ENCODE results near the gene TWNK.

The TWNK gene

GRCh38 chr10:101011517-101012423 is 24.4 kb downstream of the TWNK start:
- DNase-seq (ENCODE audit: low spot score), result no peak

DNA sequence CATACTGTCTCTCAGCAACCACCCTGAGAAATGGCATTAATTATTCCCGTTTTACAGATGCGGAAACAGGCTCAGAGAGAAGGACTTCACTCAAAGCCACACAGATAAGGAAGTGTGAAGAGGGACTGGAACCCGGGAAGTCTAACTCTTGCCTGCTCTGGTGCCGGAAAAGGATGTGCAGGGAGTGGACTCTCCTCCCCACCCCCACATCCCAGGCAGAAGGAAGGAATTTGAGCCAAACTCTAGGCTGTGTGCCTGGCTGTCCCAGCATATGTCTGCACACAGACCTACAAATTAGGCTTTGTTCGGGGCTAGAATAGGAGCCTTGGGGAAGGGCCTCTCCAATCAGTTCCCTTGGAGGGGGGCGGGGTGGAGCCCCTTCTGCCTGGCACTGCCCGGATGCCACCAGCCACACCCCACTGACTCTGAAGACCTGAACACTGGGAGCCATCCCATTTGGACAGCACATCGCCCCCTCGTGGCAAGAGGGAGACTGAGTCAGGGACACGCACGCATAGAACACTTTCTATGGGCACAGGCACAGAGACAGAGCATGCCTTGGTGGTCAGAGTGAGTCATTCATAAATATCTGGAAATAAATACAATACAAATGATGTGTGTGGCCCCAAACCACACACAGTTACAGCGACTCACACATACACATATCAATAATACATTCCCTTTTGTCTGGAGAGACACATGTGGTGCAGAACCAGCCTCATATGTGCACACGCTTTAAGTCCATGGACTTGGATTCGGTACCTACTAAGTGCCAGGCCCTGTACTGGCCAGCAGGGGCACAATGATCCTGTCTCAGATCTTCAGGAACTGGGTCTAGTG is 25.4 kb downstream of the TWNK start:
- peak; percentile 85 for DNase-seq (ENCODE audit: low spot score)

- no peak for DNase-seq (ENCODE audit: low spot score)
Measured at GRCh38 chr10:101013365-101013825, 26.1 kb downstream of the TWNK start.

DNA sequence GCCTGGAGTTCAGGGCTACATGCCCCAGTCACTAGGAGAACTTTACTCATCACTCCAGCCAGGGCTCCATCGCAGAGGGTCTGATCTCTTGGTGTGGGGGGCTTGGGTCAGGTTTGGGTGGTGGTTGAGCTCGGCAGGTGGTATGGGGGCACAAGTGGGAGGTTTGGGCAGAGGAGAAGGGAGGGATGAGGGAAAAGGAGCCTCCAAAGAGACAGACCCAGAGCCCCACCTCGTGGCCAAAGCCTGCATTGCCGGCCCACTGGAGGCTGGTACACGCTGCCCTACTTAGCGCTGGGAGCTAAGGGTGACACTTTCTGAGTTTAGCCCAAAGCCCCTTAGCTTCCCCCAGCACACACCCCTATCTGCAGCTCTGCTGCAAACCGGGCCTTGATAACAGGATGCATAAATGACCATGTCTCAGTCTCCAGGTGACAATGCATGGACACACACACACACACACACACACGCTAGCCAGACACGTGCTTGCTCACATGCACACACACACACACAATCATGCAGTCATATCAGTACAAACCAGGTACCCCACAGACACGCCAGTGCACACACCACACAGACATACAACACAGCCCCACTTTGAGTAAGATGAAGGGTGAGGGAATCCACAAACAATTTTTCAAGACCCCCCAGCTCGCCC is 27.0 kb downstream of the TWNK start:
- peak; percentile 89 for DNase-seq (ENCODE audit: low spot score)

GRCh38 chr10:101014966-101015581 is 27.7 kb downstream of the TWNK start:
- DNase-seq (ENCODE audit: low spot score), result no peak

DNA sequence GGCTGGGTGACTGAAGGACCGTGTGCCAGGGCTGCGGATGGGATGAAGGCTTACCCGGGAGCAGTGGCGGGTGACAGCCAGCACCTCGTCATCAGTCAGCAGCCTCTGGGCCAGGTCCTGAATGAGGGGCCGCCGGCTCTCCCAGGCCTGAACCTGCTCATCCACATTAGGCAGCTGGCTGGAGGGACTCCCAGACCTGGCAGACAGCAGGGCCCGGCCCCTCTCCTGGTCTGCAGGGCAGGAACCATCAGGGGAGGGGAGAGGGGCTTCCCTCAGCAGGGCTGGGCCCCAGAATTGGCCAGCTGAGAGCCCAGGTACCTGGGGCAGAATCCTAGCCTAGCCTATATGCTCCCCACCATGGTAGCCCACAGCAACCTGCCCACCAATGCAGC is 28.2 kb downstream of the TWNK start:
- no peak for DNase-seq (ENCODE audit: low spot score)

- no peak for DNase-seq (ENCODE audit: low spot score)
Measured at GRCh38 chr10:101016814-101017213, 29.5 kb downstream of the TWNK start.

GRCh38 chr10:101018118-101018599 is 30.8 kb downstream of the TWNK start:
- DNase-seq (ENCODE audit: low spot score), result no peak

- DNase-seq (ENCODE audit: low spot score), result peak; percentile 91
Measured at GRCh38 chr10:101018600-101019439, 31.5 kb downstream of the TWNK start.

- DNase-seq (ENCODE audit: low spot score), result no peak
Measured at GRCh38 chr10:101019440-101019703, 32.0 kb downstream of the TWNK start.

- no peak for DNase-seq (ENCODE audit: low spot score)
Measured at GRCh38 chr10:101020427-101021075, 33.2 kb downstream of the TWNK start.

GRCh38 chr10:101021239-101021638 is 33.9 kb downstream of the TWNK start:
- DNase-seq (ENCODE audit: low spot score), result no peak

- DNase-seq (ENCODE audit: low spot score), result no peak
Measured at GRCh38 chr10:101021692-101022251, 34.4 kb downstream of the TWNK start.

- no peak for DNase-seq (ENCODE audit: low spot score)
Measured at GRCh38 chr10:101022967-101023705, 35.8 kb downstream of the TWNK start.

DNA sequence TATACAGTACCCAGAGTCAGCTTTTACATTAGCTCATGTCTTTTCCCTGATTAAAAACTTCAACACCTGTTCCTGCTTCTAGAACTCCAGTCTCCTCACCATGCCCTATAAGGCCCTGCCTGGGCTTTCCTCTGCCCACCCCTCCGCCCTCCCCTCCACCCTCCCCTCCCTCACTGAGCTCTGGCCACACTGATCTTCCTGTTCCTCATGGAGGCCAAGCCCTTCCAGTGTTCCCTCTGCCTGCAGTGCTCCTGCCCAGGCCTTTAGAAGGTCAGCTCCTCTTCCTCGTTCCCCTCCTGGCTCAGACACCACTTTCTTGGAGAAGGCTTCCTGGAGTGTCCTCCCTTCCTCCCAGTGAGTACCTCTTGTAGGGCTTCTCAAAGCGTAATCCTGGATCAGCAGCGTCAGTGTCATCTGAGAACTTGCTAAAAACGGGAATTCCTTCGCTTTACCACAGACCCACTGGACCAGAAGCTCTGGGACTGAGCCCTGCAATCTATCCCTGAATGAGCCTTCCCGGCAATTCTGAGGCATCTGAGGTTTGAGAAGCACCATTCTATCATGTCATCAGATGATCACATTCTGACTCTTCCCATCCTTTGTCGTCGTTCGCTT is 39.9 kb downstream of the TWNK start:
- no peak for DNase-seq (ENCODE audit: low spot score)

DNA sequence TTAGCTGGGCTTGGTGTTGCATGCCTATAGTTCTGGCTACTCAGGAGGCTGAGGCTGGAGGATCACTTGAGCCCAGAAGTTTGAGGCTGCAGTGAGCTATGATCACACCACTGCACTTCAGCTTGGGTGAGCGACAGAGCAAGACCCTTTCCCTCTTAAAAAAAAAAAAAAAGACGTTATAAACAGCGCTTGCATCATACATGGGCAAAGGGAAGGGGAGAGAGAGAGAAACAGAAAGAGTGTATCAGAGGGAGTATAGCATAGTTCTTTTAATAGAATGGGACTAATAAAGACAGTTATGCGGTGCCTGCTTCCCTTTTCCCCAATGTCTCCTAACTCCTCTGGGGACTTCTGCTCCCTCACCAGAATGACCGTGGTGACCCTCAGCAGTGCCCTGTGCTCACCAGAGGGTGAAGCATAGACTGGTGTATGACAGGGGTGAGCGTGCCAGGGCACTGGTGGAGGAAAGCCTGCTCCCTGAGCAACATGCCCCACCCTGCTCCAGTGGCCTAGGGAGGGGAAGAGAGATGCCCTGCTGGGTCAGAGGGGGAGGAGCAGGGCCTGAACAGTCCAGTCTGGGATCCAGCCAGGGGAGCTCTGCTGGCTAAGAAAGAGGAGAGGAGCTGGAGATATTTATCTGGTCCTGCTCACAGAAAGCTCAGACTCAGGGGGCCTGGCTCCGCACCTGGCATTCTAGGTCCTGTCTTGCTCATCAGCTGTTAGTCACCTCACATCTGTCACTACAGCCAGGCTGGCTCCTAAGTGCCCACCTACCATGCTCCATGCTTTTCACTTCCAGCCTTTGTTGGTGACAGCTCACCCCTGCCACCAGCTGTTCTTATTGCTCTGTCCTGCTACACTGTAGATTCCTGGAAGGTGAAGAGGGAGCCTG is 41.3 kb downstream of the TWNK start:
- no peak for DNase-seq (ENCODE audit: low spot score)

GRCh38 chr10:101029520-101030295 is 42.4 kb downstream of the TWNK start:
- no peak for DNase-seq (ENCODE audit: low spot score)

All from ecto neural progenitor cell (in vitro differentiated cells).